ENCODE data around the gene MFF. TPM values are rescaled to one million over a fixed set of nuclear protein-coding genes. Genes with fewer than 3 reads are reported as not detected.

MFF gene
- total and polyA plus RNA-seq, 10 of the 15 experiments (the other 5 are each of a cell fraction or from before 2014, with no cell fraction given): 19.6 to 131 (median 106) TPM

- TF ChIP-seq ZBTB40 (IDR thresholded peaks at IDR 0.05; ENCODE audit: borderline replicate concordance) (no peak), CHD2 (IDR thresholded peaks at IDR 0.05; ENCODE audit: borderline replicate concordance, low read depth, low read length) (no peak), ZNF207 (IDR thresholded peaks at IDR 0.05; ENCODE audit: borderline replicate concordance) (no peak)
These were observed 44.2 kb upstream of the MFF start (continued) for GRCh38 chr2:227280895-227281294.

- Histone ChIP-seq H3K27ac (ENCODE audit: control insufficient read depth, insufficient read depth) (no peak overlapping the region), H3K27me3 (replicated peaks in 1 of 2; ENCODE audit: control insufficient read depth in 2 of 2, insufficient read depth in 2 of 2, low read length in 1 of 2) (no peaks in the 10 kb centered on the region), H3K9me3 (replicated peaks; ENCODE audit: control insufficient read depth, insufficient read depth, low read length) (no peaks in the 10 kb centered on the region), H3K36me3 (ENCODE audit: control insufficient read depth in 2 of 2, insufficient read depth in 2 of 2, low read length in 1 of 2) (no peaks in the 10 kb centered on the region), H4K20me1 (ENCODE audit: control insufficient read depth, insufficient read depth) (no peaks in the 10 kb centered on the region), H2AFZ (ENCODE audit: control insufficient read depth, low read depth, low read length) (no peak overlapping the region), H3K4me2 (ENCODE audit: control insufficient read depth, insufficient read depth) (no peak overlapping the region), H3K4me3 (no peak overlapping the region), H3K9ac (ENCODE audit: control insufficient read depth, insufficient read depth, low read length) (no peak overlapping the region), H3K4me1 (ENCODE audit: control insufficient read depth, insufficient read depth, low read length) (no peaks in the 10 kb centered on the region), H3K79me2 (ENCODE audit: control insufficient read depth, insufficient read depth, low read length) (no peaks in the 10 kb centered on the region)
- SMC1A ChIA-PET (ENCODE audit: uncharacterized antibody, unreplicated experiment): no interaction called here
- WGBS (ENCODE audit: insufficient coverage, insufficient replicate concordance, low lambda C conversion rate, missing lambda C conversion rate): 89% methylated on average over 6 of the region's 6 CpGs
- FAIRE-seq (no peak), DNase-seq (ENCODE audit: low read depth, low spot score) (no peak), ATAC-seq (no peak)
- RAD21 ChIA-PET (ENCODE audit: unreplicated experiment): no interaction called here
- in situ Hi-C loops (cut with MboI): no loop called here
- CTCF ChIA-PET: no interaction called here
- intact Hi-C loops (cut with micrococcal nuclease; ENCODE audit: unreplicated experiment): no loop called here
- POLR2A ChIA-PET: no interaction called here
- no TSS peak for BruUV-seq (replicated peaks)
- no peak for TF ChIP-seq RAD51 (IDR thresholded peaks at IDR 0.05)
- TF ChIP-seq GABPA (IDR thresholded peaks at IDR 0.05; ENCODE audit: low read depth): no peak
- no peak for TF ChIP-seq KLF5 (IDR thresholded peaks at IDR 0.05; ENCODE audit: partially characterized antibody)
- TF ChIP-seq JUNB (IDR thresholded peaks at IDR 0.05): no peak
- TF ChIP-seq CHD1 (IDR thresholded peaks at IDR 0.05; ENCODE audit: low read depth, low read length): no peak
- no peak for TF ChIP-seq TAF1 (IDR thresholded peaks at IDR 0.05; ENCODE audit: borderline replicate concordance, low read depth, low read length)
- TF ChIP-seq ESRRA (IDR thresholded peaks at IDR 0.05; ENCODE audit: low read length): no peak
- TF ChIP-seq SREBF1 (IDR thresholded peaks at IDR 0.05; ENCODE audit: low read length): no peak
- TF ChIP-seq FOS (IDR thresholded peaks at IDR 0.05; ENCODE audit: borderline replicate concordance, extremely low read depth, insufficient read length): no peak
- TF ChIP-seq RELB (IDR thresholded peaks at IDR 0.05; ENCODE audit: low read depth): no peak
- TF ChIP-seq NKRF (conservative IDR thresholded peaks at IDR 0.05): no peak
- TF ChIP-seq ZNF274 (IDR thresholded peaks at IDR 0.05; ENCODE audit: insufficient read depth, insufficient read length): no peak
- no peak for TF ChIP-seq MAX (IDR thresholded peaks at IDR 0.05; ENCODE audit: low read depth, low read length)
- no peak for TF ChIP-seq RELA (IDR thresholded peaks at IDR 0.05; ENCODE audit: borderline replicate concordance, partially characterized antibody)
These were observed 39.3 kb upstream of the MFF start for GRCh38 chr2:227285741-227286236.
